Cardiac fibroblast (primary cell): ENCODE results near the gene PLOD2.

Source experiments
- DNase-seq, 2 donors: peaks; one replicate each; pipeline versions ENCODE4 v3.0.0 to v3.0.0-alpha.2; 2010; ENCODE audit warnings: low read depth in 2 of 2
- H3K4me3 ChIP-seq, 2 donors: replicated peaks in 1 of 2; 1 replicate in 1 of 2; 2 replicates in 1 of 2; pipeline ENCODE4 v1.5.1; 2011; ENCODE audit warnings: low read depth in 2 of 2, low read length in 2 of 2, mild to moderate bottlenecking in 2 of 2, moderate library complexity in 1 of 2
- TF ChIP-seq, protein P1 (sequence below): IDR thresholded peaks from one replicate; pipeline ENCODE4 v1.5.1; 2011; ENCODE audit warnings: low read depth, mild to moderate bottlenecking, low read length, inconsistent platforms

Gene PLOD2

DNA sequence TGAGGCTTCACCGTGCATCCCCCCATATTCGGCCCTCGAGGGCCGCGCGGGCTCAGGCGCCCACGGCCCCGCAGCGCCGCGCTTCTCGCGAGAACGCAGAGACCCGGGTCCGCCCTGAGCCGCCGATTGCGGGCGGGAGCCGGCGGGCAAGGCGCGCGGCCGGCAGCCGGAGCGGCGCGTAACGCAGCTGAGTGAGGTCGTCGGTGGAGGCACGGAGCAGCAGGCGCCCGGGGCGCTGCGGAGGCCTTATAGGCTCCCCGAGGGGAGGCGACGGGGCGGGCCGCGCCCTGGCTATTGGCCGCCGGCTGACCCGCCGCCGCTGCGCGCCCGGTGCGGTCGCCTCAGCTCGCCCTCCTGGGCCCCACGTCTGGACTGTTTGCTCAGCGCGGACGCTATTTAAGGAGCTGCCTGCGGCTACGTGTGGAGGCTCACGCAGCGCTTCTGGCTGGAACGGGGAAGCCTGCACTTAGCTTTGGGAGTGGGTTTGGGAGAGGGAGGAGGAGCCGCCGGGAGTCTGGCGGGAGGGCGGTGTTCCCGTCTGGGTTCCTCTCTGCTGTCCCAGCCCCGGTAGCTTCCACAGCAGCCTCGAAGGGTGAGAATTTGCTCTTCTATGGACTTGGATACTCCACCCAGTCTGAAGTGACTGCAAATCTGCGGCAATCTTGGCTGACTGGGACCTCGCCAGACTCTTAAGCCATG is at the start of gene PLOD2:
TSS of gene PLOD2 (minus strand) at position 221 of the 699 bp plus-strand sequence. CDS start at position 26, 195 bp downstream.
- peak; percentile 93 to 96 for DNase-seq
- peak within 1 kb of the TSS; percentile 67 to 89 for H3K4me3 ChIP-seq

DNA sequence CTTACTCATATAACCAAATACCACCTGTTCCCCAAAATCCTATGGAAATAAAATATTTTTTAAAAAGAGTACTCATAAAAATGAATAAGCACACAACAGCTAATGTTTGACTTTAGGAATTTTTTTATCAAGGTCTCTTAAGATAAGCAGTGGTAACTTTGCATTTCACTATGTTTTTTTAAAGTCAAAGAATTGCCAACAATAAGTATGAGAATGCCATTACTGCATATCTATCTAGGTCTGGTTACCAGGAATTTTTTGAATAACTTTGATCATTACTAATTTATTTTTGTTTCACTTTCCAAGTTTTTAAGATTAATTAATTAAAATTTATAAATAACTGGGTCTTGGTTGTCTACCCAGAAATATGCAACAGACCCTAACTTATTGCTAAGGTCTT is 48.4 kb upstream of the PLOD2 start:
- no peak overlapping the region for H3K4me3 ChIP-seq
- DNase-seq: no peak
- TF ChIP-seq, protein P1, sequence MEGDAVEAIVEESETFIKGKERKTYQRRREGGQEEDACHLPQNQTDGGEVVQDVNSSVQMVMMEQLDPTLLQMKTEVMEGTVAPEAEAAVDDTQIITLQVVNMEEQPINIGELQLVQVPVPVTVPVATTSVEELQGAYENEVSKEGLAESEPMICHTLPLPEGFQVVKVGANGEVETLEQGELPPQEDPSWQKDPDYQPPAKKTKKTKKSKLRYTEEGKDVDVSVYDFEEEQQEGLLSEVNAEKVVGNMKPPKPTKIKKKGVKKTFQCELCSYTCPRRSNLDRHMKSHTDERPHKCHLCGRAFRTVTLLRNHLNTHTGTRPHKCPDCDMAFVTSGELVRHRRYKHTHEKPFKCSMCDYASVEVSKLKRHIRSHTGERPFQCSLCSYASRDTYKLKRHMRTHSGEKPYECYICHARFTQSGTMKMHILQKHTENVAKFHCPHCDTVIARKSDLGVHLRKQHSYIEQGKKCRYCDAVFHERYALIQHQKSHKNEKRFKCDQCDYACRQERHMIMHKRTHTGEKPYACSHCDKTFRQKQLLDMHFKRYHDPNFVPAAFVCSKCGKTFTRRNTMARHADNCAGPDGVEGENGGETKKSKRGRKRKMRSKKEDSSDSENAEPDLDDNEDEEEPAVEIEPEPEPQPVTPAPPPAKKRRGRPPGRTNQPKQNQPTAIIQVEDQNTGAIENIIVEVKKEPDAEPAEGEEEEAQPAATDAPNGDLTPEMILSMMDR: no peak

More for the DNA sequence above, at the start of gene PLOD2:
- TF ChIP-seq, protein P1: no peak

DNA sequence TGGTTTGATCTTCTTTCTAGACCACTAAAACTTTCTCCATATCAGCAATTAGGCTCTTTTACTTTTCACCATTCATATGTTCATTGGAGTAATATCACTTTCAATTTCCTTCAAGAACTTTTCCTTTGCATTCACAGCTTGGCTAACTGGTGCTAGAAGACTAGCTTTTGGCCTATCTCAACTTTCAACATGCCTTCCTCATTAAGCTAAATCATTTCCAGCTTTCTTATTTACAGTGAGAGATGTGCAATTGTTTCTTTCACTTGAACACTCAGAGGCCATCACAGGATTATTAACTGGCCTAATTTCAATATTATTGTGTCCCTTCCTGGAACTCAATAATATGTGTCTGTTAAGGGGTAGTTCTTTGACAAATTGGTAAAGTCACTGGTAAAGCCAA is 42.8 kb upstream of the PLOD2 start:
- H3K4me3 ChIP-seq: no peak overlapping the region
- DNase-seq: no peak
- TF ChIP-seq, protein P1: no peak

DNA sequence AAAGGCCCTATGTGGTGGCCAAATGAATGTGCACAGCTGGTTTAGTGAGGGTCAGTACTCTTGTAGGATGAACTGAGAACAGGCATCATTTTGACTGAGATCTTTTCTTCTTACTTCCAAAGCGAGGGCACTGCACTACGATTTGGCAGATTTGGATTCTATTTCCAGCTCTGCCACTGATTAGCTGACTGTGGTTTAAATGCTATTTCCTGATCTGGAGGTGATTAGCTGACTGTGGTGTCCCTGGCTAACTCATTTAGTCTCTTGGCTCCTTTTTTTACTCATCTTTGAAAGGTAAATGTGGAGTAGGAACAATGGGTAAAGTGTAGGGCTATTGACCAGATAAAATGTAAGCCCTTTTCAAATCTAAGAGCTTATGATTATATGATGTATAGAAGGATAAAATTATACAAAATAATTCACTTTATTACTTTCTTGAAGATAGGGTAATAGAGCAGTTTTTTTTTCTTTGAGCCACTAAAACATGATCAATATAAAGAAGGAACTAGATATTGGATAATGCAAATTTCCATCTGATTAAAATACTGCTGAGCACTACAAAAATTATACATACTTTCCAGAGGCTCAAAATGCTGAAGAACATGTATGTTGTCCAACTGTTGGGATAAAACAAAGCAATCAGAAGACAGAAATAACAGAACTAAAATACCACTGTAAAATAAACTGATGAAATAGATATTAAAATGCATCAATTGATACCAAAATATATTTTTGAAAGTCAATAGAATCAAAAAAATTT is 39.7 kb upstream of the PLOD2 start:
- no peak overlapping the region for H3K4me3 ChIP-seq
- no peak for DNase-seq
- TF ChIP-seq, protein P1: no peak

DNA sequence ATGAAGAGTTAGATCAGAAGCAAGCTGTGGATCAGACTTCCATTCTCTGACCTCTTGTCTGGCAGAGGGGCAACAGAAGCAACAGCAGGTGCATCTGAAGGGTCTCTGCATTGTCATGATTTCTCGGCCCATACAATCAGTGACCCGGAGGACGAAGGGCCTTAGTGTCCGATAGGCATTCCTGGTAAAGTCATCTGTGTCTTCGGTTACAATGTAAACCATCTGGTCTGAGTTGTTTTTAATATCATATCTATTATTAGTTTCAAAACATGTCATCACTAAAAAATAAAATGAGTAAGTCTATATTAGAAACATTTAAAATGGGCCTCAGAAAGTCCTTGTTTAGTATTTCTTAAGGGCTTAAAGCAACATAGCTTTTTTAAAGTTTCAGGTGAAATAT is 38.8 kb upstream of the PLOD2 start:
- TF ChIP-seq, protein P1: no peak
- no peak overlapping the region for H3K4me3 ChIP-seq
- no peak for DNase-seq

DNA sequence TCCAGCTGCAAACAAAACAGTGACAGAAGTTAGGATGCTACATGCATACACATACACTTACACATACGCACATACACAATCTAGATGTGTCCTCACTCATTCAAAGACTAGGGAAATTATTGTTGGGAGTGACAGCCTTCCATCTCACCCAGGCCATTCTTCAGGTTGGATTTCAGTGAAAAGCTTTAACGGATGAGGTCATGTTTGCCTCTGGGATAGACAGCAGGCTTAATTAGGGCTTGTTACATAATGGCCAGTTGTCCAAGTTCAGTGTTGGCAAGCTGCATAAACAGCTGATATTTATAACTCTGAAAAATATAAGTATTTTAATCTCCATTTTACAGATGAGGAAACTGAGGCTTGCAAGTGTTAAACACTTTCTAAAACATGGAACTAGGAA is 35.8 kb upstream of the PLOD2 start:
- no peak for DNase-seq
- TF ChIP-seq, protein P1: no peak
- H3K4me3 ChIP-seq: no peak overlapping the region
